ENCODE measurements around the gene APP.

Gene APP

DNA sequence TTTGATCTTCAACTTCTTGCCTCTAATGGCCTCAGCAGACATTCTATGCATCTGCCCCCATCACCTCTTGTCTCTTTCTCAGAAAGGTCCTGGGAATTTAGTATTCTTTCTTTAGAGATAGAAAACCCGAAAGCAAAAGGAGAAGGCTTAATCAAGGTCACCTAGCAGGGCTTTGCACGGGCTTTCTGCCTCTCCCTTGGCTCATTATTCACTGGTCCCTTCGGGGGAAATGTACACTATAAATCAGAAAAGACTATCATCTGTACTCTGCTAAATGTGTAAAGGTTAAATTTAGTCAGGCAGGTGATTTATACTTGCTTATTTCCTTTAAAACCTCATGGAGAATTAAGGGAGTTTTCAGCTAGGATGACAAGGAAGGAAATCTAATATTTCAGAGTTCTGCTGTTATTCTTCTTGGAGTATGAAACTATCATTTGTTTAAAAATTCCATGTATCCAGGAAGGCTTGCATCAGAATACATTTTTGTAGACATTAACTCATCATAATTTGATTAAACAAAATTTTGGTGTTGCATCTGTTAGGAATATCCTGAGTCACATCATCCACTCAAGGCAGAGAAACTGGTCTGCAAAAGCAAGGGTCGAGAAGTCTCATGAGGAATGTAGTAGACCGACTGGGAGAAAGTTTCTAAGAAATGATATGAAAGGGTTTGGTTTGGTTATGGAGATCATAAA lies 311.2 kb downstream of the APP start:
- no peaks in the 10 kb centered on the region for H4K20me1 ChIP-seq (ENCODE audit: insufficient read depth, low read length)
- no peak overlapping the region for H2AFZ ChIP-seq (ENCODE audit: low read length)
- no peaks in the 10 kb centered on the region for H3K79me2 ChIP-seq (ENCODE audit: low read length)
- no peak overlapping the region for H3K4me2 ChIP-seq (ENCODE audit: low read depth, low read length)
- no peak overlapping the region for H3K9ac ChIP-seq (ENCODE audit: low read length)
- no peak overlapping the region for H3K4me3 ChIP-seq (ENCODE audit: low read length)
- TF ChIP-seq, protein P1, sequence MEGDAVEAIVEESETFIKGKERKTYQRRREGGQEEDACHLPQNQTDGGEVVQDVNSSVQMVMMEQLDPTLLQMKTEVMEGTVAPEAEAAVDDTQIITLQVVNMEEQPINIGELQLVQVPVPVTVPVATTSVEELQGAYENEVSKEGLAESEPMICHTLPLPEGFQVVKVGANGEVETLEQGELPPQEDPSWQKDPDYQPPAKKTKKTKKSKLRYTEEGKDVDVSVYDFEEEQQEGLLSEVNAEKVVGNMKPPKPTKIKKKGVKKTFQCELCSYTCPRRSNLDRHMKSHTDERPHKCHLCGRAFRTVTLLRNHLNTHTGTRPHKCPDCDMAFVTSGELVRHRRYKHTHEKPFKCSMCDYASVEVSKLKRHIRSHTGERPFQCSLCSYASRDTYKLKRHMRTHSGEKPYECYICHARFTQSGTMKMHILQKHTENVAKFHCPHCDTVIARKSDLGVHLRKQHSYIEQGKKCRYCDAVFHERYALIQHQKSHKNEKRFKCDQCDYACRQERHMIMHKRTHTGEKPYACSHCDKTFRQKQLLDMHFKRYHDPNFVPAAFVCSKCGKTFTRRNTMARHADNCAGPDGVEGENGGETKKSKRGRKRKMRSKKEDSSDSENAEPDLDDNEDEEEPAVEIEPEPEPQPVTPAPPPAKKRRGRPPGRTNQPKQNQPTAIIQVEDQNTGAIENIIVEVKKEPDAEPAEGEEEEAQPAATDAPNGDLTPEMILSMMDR (IDR thresholded peaks at IDR 0.05; ENCODE audit: low read length): no peak
- no peak for TF ChIP-seq EZH2phosphoT487 (IDR thresholded peaks at IDR 0.05; ENCODE audit: low read length)
- TF ChIP-seq EZH2 (optimal IDR thresholded peaks at IDR 0.05; ENCODE audit: low read depth, low read length): no peak
- no peaks in the 10 kb centered on the region for H3K27me3 ChIP-seq (replicated peaks; ENCODE audit: insufficient read depth, low read length)
- H3F3A ChIP-seq (ENCODE audit: insufficient read depth, low read length): no peaks in the 10 kb centered on the region
- H3K4me1 ChIP-seq (ENCODE audit: low read length): 0 out of 2 replicates have a peak, but pooled peaks cover 4% of the 10 kb centered on the region
- no peaks in the 10 kb centered on the region for H3K9me3 ChIP-seq (replicated peaks; ENCODE audit: insufficient read depth, low read length)
- no peak for DNase-seq
- H3K36me3 ChIP-seq (replicated peaks; ENCODE audit: insufficient read depth, low read length): no peaks in the 10 kb centered on the region
- no peaks in the 10 kb centered on the region for H3K9me2 ChIP-seq (replicated peaks; ENCODE audit: insufficient read depth, low read length)
- no peak overlapping the region for H3K27ac ChIP-seq (ENCODE audit: low read length)

DNA sequence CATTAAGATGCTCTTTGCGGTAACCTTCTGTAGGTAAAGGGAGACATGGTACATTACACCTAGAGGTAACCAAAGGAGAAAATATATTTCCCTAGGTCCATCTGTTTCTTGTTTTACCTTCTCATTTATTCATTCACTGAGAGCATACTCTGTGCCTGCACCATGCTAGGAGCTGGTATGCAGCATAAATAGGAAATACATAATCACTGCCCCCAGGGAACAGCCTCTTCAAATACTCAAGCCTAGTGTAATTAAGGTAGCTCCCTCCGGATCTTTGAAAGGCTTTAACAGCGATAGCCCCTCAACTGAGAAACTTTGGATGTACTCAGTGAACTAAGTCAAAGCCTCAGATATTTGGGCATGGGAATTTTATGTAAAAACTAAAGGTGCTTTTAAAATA lies 312.2 kb downstream of the APP start:
- H3K27me3 ChIP-seq (replicated peaks; ENCODE audit: insufficient read depth, low read length): no peaks in the 10 kb centered on the region
- no peak overlapping the region for H3K9ac ChIP-seq (ENCODE audit: low read length)
- H4K20me1 ChIP-seq (ENCODE audit: insufficient read depth, low read length): no peaks in the 10 kb centered on the region
- no peaks in the 10 kb centered on the region for H3F3A ChIP-seq (ENCODE audit: insufficient read depth, low read length)
- H2AFZ ChIP-seq (ENCODE audit: low read length): no peak overlapping the region
- no peak for DNase-seq
- no peaks in the 10 kb centered on the region for H3K79me2 ChIP-seq (ENCODE audit: low read length)
- no peak overlapping the region for H3K27ac ChIP-seq (ENCODE audit: low read length)
- no peaks in the 10 kb centered on the region for H3K9me3 ChIP-seq (replicated peaks; ENCODE audit: insufficient read depth, low read length)
- TF ChIP-seq EZH2 (optimal IDR thresholded peaks at IDR 0.05; ENCODE audit: low read depth, low read length) (no peak), EZH2phosphoT487 (IDR thresholded peaks at IDR 0.05; ENCODE audit: low read length) (no peak)
- TF ChIP-seq, protein P1 (IDR thresholded peaks at IDR 0.05; ENCODE audit: low read length): no peak
- H3K9me2 ChIP-seq (replicated peaks; ENCODE audit: insufficient read depth, low read length): no peaks in the 10 kb centered on the region
- 0 out of 2 replicates have a peak, but pooled peaks cover 4% of the 10 kb centered on the region for H3K4me1 ChIP-seq (ENCODE audit: low read length)
- H3K4me2 ChIP-seq (ENCODE audit: low read depth, low read length): no peak overlapping the region
- no peaks in the 10 kb centered on the region for H3K36me3 ChIP-seq (replicated peaks; ENCODE audit: insufficient read depth, low read length)
- no peak overlapping the region for H3K4me3 ChIP-seq (ENCODE audit: low read length)

DNA sequence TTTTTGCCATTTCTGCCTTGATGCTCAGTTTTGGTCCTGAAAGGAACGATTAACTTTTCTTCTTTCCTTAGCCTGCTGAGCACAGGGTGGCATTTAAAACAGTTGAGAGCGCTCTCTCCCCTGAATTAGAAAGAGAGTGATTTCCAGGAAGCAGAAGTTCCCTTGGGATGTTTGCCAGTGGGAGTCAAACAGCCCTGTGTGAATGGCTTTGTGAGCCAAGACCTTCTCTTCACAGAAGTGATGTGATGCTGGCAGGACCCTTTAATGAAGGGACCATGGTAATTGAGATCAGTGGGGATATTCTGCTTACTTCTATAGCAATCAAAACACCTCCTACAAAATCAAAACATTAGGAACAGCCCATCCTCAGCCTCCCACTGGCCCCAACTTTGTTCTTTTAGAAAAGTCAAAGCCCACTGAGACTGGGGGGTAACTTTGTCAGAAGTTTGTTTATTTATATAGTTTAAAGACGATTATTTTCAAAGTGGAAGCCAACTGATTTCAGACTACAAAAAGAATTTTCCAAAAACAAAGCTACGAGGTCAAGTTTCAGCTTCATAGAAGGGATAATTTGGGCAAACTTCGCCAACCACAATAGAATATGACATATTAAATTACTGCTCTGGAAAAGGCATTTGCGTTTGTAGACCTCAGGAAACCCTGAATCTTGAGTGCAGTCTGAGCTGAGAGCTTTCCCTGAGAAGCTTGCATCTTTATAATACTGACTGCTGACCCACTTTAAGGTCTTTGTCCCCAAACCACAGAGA lies 313.1 kb downstream of the APP start:
- no peak overlapping the region for H3K9ac ChIP-seq (ENCODE audit: low read length)
- H3K79me2 ChIP-seq (ENCODE audit: low read length): no peaks in the 10 kb centered on the region
- no peaks in the 10 kb centered on the region for H3K27me3 ChIP-seq (replicated peaks; ENCODE audit: insufficient read depth, low read length)
- H3K36me3 ChIP-seq (replicated peaks; ENCODE audit: insufficient read depth, low read length): no peaks in the 10 kb centered on the region
- H3K27ac ChIP-seq (ENCODE audit: low read length): no peak overlapping the region
- no peak overlapping the region for H3K4me3 ChIP-seq (ENCODE audit: low read length)
- H3K4me1 ChIP-seq (ENCODE audit: low read length): 0 out of 2 replicates have a peak, but pooled peaks cover 4% of the 10 kb centered on the region
- H4K20me1 ChIP-seq (ENCODE audit: insufficient read depth, low read length): no peaks in the 10 kb centered on the region
- no peaks in the 10 kb centered on the region for H3K9me2 ChIP-seq (replicated peaks; ENCODE audit: insufficient read depth, low read length)
- DNase-seq: no peak
- TF ChIP-seq EZH2phosphoT487 (IDR thresholded peaks at IDR 0.05; ENCODE audit: low read length) (no peak), EZH2 (optimal IDR thresholded peaks at IDR 0.05; ENCODE audit: low read depth, low read length) (no peak)
- TF ChIP-seq, protein P1 (IDR thresholded peaks at IDR 0.05; ENCODE audit: low read length): no peak
- H2AFZ ChIP-seq (ENCODE audit: low read length): no peak overlapping the region
- no peaks in the 10 kb centered on the region for H3F3A ChIP-seq (ENCODE audit: insufficient read depth, low read length)
- no peak overlapping the region for H3K4me2 ChIP-seq (ENCODE audit: low read depth, low read length)
- H3K9me3 ChIP-seq (replicated peaks; ENCODE audit: insufficient read depth, low read length): no peaks in the 10 kb centered on the region
